Endothelial cell of umbilical vein (primary cell): ENCODE results near the gene NFATC3.
A peak's percentile ranks its signal among the peaks of the same experiment; 100 is the strongest.

Source experiments
- CTCF ChIP-seq, 2 donors: IDR thresholded peaks; 1 replicate in 1 of 2; 2 replicates in 1 of 2; pipeline ENCODE4 v1.5.1; 2011; ENCODE audit warnings: low read length in 2 of 2, mild to moderate bottlenecking in 2 of 2, moderate library complexity in 2 of 2, control low read depth in 1 of 2, inconsistent platforms in 1 of 2, low read depth in 1 of 2; ENCODE audit not compliant: insufficient read depth in 1 of 2; ENCODE audit errors: extremely low read depth in 1 of 2
- EZH2 ChIP-seq: IDR thresholded peaks from 2 replicates; pipeline ENCODE4 v1.6.1; 2012; ENCODE audit warnings: borderline replicate concordance, low read depth, mild to moderate bottlenecking, moderate library complexity, low read length, inconsistent platforms; ENCODE audit not compliant: severe bottlenecking
- GATA2 ChIP-seq: IDR thresholded peaks from 2 replicates; pipeline ENCODE4 v1.7.0; 2011; ENCODE audit warnings: low read depth, mild to moderate bottlenecking, moderate library complexity, mixed read lengths, low read length; ENCODE audit not compliant: insufficient read length, insufficient read depth
- JUN ChIP-seq: IDR thresholded peaks from 2 replicates; pipeline ENCODE4 v1.6.1; 2011; ENCODE audit warnings: borderline replicate concordance, low read depth; ENCODE audit not compliant: insufficient read length, insufficient read depth
- MAX ChIP-seq: IDR thresholded peaks from 2 replicates; pipeline ENCODE4 v1.6.1; 2011; ENCODE audit not compliant: insufficient read depth, insufficient read length
- POLR2A ChIP-seq: IDR thresholded peaks from 2 replicates; pipeline ENCODE4 v1.6.1; 2012; ENCODE audit warnings: low read depth, mild to moderate bottlenecking, control low read depth, low read length
- POLR2AphosphoS5 ChIP-seq: IDR thresholded peaks from 2 replicates; pipeline ENCODE4 v1.6.1; 2012; ENCODE audit warnings: low read depth, mild to moderate bottlenecking, control low read depth, low read length, moderate library complexity; ENCODE audit not compliant: insufficient read depth

GRCh38 chr16:68200088-68200783 lies 115.1 kb downstream of the NFATC3 start:
- TF ChIP-seq CTCF (IDR thresholded peaks at IDR 0.05; ENCODE audit: extremely low read depth in 1 of 2, insufficient read depth in 1 of 2, low read depth in 1 of 2, low read length in 2 of 2) (no peak), POLR2A (no peak), POLR2AphosphoS5 (no peak), MAX (no peak), GATA2 (no peak), EZH2 (no peak), JUN (peak; percentile 8)
